ENCODE data around the gene USP33. TPM values are rescaled to one million over a fixed set of nuclear protein-coding genes. Genes with fewer than 3 reads are reported as not detected.
A peak's percentile ranks its signal among the peaks of the same experiment; 100 is the strongest.

USP33 gene
- total and polyA plus RNA-seq, 2 of the 13 experiments (the other 11 are each of a cell fraction or from before 2014, with no cell fraction given): 32.0 to 49.1 TPM

DNA sequence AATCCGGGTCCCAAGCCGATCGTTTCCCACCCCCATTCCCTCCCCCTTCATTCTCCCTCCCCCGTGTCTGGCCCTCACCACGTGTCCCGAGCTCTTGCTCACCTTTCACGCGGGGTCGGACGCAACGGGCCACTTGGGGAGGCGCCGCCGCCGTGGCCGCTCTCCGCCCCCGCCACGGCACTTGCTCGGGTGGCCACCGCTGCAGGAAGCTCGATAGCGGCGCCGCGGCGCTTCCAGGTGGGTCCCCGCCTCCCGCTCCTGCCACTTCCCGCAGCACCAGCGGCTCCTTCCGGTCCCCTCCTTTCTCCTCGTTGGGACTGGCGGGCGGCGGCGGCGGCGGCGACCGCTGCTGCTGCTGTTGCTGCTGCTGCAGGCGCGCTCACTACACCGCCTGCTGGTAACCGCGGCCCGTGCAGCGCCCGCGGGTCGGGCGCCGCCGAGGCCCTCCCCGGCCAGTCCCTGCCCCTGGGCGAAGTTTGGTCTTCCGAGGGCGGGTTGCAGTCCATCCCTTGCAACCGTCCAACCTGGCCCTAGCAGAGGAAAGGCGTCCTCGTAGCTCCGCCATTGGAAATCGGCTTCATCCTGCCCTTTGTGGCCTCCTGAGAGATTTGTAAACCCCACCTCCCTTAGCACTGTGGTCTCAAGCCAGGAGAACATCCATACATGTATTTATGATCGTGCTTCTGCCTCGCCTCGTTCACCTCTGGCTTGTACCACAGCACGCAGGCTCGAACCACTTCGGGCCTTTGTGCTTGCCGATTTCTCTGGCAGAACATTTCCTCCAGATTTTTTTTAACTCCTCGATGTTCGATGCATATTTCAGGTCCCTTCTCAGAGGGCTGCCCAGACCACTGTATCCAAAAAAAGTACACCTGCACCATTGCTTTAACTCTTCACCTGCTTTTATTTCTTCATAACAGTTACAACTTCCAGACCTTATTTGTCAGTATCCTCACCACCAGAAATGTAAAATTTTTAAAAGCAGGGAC is 76.2 kb downstream of the USP33 start (continued):
- TF ChIP-seq KDM2A (CRISPR knock-in tag; IDR thresholded peaks at IDR 0.05; ENCODE audit: borderline replicate concordance, low read depth): no peak; the same call in 1 of the 2 replicates
- TF ChIP-seq, protein P1, sequence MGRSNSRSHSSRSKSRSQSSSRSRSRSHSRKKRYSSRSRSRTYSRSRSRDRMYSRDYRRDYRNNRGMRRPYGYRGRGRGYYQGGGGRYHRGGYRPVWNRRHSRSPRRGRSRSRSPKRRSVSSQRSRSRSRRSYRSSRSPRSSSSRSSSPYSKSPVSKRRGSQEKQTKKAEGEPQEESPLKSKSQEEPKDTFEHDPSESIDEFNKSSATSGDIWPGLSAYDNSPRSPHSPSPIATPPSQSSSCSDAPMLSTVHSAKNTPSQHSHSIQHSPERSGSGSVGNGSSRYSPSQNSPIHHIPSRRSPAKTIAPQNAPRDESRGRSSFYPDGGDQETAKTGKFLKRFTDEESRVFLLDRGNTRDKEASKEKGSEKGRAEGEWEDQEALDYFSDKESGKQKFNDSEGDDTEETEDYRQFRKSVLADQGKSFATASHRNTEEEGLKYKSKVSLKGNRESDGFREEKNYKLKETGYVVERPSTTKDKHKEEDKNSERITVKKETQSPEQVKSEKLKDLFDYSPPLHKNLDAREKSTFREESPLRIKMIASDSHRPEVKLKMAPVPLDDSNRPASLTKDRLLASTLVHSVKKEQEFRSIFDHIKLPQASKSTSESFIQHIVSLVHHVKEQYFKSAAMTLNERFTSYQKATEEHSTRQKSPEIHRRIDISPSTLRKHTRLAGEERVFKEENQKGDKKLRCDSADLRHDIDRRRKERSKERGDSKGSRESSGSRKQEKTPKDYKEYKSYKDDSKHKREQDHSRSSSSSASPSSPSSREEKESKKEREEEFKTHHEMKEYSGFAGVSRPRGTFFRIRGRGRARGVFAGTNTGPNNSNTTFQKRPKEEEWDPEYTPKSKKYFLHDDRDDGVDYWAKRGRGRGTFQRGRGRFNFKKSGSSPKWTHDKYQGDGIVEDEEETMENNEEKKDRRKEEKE (IDR thresholded peaks at IDR 0.05): no peak
- TF ChIP-seq ZNF549 (CRISPR knock-in tag; IDR thresholded peaks at IDR 0.05): no peak
- TF ChIP-seq ZNF790 (CRISPR knock-in tag; IDR thresholded peaks at IDR 0.05; ENCODE audit: borderline replicate concordance): no peak
- no peak for TF ChIP-seq FOSL2 (CRISPR knock-in tag; IDR thresholded peaks at IDR 0.05)
- TF ChIP-seq SRSF1 (optimal IDR thresholded peaks at IDR 0.05; ENCODE audit: low read depth, low read length): no peak
- TF ChIP-seq, protein P2, sequence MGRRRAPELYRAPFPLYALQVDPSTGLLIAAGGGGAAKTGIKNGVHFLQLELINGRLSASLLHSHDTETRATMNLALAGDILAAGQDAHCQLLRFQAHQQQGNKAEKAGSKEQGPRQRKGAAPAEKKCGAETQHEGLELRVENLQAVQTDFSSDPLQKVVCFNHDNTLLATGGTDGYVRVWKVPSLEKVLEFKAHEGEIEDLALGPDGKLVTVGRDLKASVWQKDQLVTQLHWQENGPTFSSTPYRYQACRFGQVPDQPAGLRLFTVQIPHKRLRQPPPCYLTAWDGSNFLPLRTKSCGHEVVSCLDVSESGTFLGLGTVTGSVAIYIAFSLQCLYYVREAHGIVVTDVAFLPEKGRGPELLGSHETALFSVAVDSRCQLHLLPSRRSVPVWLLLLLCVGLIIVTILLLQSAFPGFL (CRISPR knock-in tag; IDR thresholded peaks at IDR 0.05): no peak
- no peak for TF ChIP-seq FLYWCH1 (CRISPR knock-in tag; IDR thresholded peaks at IDR 0.05)
- no peak for TF ChIP-seq ZNF570 (CRISPR knock-in tag; IDR thresholded peaks at IDR 0.05; ENCODE audit: borderline replicate concordance)
- TF ChIP-seq ARNTL (CRISPR knock-in tag; IDR thresholded peaks at IDR 0.05): no peak
- 0 out of 2 replicates have a peak, but pooled peaks have one; percentile 60 for TF ChIP-seq ZFP82 (CRISPR knock-in tag; IDR thresholded peaks at IDR 0.05; ENCODE audit: borderline replicate concordance)
- TF ChIP-seq, protein P3, sequence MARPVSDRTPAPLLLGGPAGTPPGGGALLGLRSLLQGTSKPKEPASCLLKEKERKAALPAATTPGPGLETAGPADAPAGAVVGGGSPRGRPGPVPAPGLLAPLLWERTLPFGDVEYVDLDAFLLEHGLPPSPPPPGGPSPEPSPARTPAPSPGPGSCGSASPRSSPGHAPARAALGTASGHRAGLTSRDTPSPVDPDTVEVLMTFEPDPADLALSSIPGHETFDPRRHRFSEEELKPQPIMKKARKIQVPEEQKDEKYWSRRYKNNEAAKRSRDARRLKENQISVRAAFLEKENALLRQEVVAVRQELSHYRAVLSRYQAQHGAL (CRISPR knock-in tag; IDR thresholded peaks at IDR 0.05; ENCODE audit: not compliant biosample characterization): no peak
- no peak for TF ChIP-seq KLF9 (CRISPR knock-in tag; IDR thresholded peaks at IDR 0.05; ENCODE audit: low read depth)
- no peak for TF ChIP-seq JARID2 (CRISPR knock-in tag; IDR thresholded peaks at IDR 0.05; ENCODE audit: insufficient replicate concordance)
- no peak for TF ChIP-seq SAFB2 (CRISPR knock-in tag; IDR thresholded peaks at IDR 0.05; ENCODE audit: borderline replicate concordance, low read depth)
- no peak; the same call in 1 of the 2 replicates for TF ChIP-seq GFI1 (CRISPR knock-in tag; IDR thresholded peaks at IDR 0.05; ENCODE audit: borderline replicate concordance)
- no peak for TF ChIP-seq ZFP1 (CRISPR knock-in tag; IDR thresholded peaks at IDR 0.05)
- TF ChIP-seq PHF21A (CRISPR knock-in tag; IDR thresholded peaks at IDR 0.05): 0 out of 2 replicates have a peak, but pooled peaks have one; percentile 34
- no peak for TF ChIP-seq ZNF263 (CRISPR knock-in tag; IDR thresholded peaks at IDR 0.05)
- TF ChIP-seq, protein P4, sequence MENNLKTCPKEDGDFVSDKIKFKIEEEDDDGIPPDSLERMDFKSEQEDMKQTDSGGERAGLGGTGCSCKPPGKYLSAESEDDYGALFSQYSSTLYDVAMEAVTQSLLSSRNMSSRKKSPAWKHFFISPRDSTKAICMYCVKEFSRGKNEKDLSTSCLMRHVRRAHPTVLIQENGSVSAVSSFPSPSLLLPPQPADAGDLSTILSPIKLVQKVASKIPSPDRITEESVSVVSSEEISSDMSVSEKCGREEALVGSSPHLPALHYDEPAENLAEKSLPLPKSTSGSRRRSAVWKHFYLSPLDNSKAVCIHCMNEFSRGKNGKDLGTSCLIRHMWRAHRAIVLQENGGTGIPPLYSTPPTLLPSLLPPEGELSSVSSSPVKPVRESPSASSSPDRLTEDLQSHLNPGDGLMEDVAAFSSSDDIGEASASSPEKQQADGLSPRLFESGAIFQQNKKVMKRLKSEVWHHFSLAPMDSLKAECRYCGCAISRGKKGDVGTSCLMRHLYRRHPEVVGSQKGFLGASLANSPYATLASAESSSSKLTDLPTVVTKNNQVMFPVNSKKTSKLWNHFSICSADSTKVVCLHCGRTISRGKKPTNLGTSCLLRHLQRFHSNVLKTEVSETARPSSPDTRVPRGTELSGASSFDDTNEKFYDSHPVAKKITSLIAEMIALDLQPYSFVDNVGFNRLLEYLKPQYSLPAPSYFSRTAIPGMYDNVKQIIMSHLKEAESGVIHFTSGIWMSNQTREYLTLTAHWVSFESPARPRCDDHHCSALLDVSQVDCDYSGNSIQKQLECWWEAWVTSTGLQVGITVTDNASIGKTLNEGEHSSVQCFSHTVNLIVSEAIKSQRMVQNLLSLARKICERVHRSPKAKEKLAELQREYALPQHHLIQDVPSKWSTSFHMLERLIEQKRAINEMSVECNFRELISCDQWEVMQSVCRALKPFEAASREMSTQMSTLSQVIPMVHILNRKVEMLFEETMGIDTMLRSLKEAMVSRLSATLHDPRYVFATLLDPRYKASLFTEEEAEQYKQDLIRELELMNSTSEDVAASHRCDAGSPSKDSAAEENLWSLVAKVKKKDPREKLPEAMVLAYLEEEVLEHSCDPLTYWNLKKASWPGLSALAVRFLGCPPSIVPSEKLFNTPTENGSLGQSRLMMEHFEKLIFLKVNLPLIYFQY (CRISPR knock-in tag; IDR thresholded peaks at IDR 0.05; ENCODE audit: borderline replicate concordance): peak; percentile 78; the same call in 1 of the 2 replicates
- TF ChIP-seq HMG20B (CRISPR knock-in tag; conservative IDR thresholded peaks at IDR 0.05): no peak
